ENCODE results near the gene CELF3.
A peak's percentile ranks its signal among the peaks of the same experiment; 100 is the strongest.

Gene CELF3

GRCh38 chr1:151716771-151717631, at the start of gene CELF3:
Gene CELF3 (minus strand): TSS chr1:151716803. CDS start chr1:151716020, 783 bp downstream.
- POLR2A ChIA-PET = interaction anchor here (0.6 kb wide), 1 partner anchor 42 kb away, joined by 3 read pairs; no protein-coding TSS in a partner anchor
- DNase-seq (ENCODE audit: extremely low spot score) = peak; percentile 72
- TF ChIP-seq ARNT (IDR thresholded peaks at IDR 0.05) (no peak), L3MBTL2 (conservative IDR thresholded peaks at IDR 0.05) (no peak), PKNOX1 (IDR thresholded peaks at IDR 0.05) (peak; percentile 51), TARDBP (IDR thresholded peaks at IDR 0.05) (no peak), SUZ12 (IDR thresholded peaks at IDR 0.05) (no peak), SP1 (IDR thresholded peaks at IDR 0.05) (no peak), FOXA1 (IDR thresholded peaks at IDR 0.05) (no peak), LEF1 (IDR thresholded peaks at IDR 0.05; ENCODE audit: borderline replicate concordance) (no peak), CTBP1 (IDR thresholded peaks at IDR 0.05; ENCODE audit: borderline replicate concordance) (peak; percentile 68), HDGF (IDR thresholded peaks at IDR 0.05; ENCODE audit: borderline replicate concordance) (no peak), FOXM1 (IDR thresholded peaks at IDR 0.05; ENCODE audit: borderline replicate concordance) (peak; percentile 73; the same call in 1 of the 2 replicates)
- CTCF ChIA-PET = interaction anchor here (0.6 to 1.1 kb wide), 2 partner anchors 17 to 119 kb away, joined by 3 to 8 read pairs; no protein-coding TSS in a partner anchor

GRCh38 chr1:151763990-151764389, 47.4 kb upstream of the CELF3 start:
- ChIA-PET CTCF (no interaction called here), POLR2A (interaction anchor here (0.7 to 1.9 kb wide), 8 partner anchors 9 to 91 kb away, joined by 3 to 16 read pairs (median 4); no protein-coding TSS in a partner anchor)
- TF ChIP-seq HDGF (IDR thresholded peaks at IDR 0.05; ENCODE audit: borderline replicate concordance) = no peak
- TF ChIP-seq BHLHE40 (IDR thresholded peaks at IDR 0.05; ENCODE audit: borderline replicate concordance) = no peak

GRCh38 chr1:151762941-151763921, 46.6 kb upstream of the CELF3 start, which contains the start of gene MRPL9:
Gene MRPL9 (minus strand): TSS chr1:151763496. CDS start chr1:151763479, 17 bp downstream.
- ChIA-PET CTCF (interaction anchor here (0.6 kb wide), 1 partner anchor 233 kb away, joined by 5 read pairs; no protein-coding TSS in a partner anchor), POLR2A (interaction anchor here (0.7 to 1.9 kb wide), 20 partner anchors 9 to 574 kb away, joined by 3 to 16 read pairs (median 4); partner anchors contain the start of genes THEM4 and VPS72)
- TF ChIP-seq ELF4 (IDR thresholded peaks at IDR 0.05) = peak; percentile 49; the same call in 1 of the 2 replicates
- no peak for TF ChIP-seq BHLHE40 (IDR thresholded peaks at IDR 0.05; ENCODE audit: borderline replicate concordance)
- peak; percentile 46; the same call in 1 of the 2 replicates for TF ChIP-seq NFRKB (IDR thresholded peaks at IDR 0.05)
- DNase-seq (ENCODE audit: extremely low spot score) = peak; percentile 96

More at GRCh38 chr1:151763990-151764389, 47.4 kb upstream of the CELF3 start:
- DNase-seq (ENCODE audit: extremely low spot score) = no peak

- DNase-seq (ENCODE audit: extremely low spot score) = no peak
- ChIA-PET CTCF (interaction anchor here (0.7 to 1.0 kb wide), 2 partner anchors 67 to 420 kb away, joined by 3 to 4 read pairs; no protein-coding TSS in a partner anchor), POLR2A (no interaction called here)
- TF ChIP-seq ZNF384 (IDR thresholded peaks at IDR 0.05) (no peak), SP1 (IDR thresholded peaks at IDR 0.05) (no peak), LEF1 (IDR thresholded peaks at IDR 0.05; ENCODE audit: borderline replicate concordance) (no peak), CTBP1 (IDR thresholded peaks at IDR 0.05; ENCODE audit: borderline replicate concordance) (no peak), FOXM1 (IDR thresholded peaks at IDR 0.05; ENCODE audit: borderline replicate concordance) (no peak), SUZ12 (IDR thresholded peaks at IDR 0.05) (no peak), ELF4 (IDR thresholded peaks at IDR 0.05) (no peak), NFRKB (IDR thresholded peaks at IDR 0.05) (no peak), FOXK2 (IDR thresholded peaks at IDR 0.05) (no peak), PKNOX1 (IDR thresholded peaks at IDR 0.05) (no peak), L3MBTL2 (conservative IDR thresholded peaks at IDR 0.05) (no peak), ARNT (IDR thresholded peaks at IDR 0.05) (no peak), BHLHE40 (IDR thresholded peaks at IDR 0.05; ENCODE audit: borderline replicate concordance) (no peak)
These were observed 44.2 kb upstream of the CELF3 start for GRCh38 chr1:151760597-151761385.

- CTCF ChIA-PET = interaction anchor here (0.7 kb wide), 1 partner anchor 15 kb away, joined by 4 read pairs; no protein-coding TSS in a partner anchor
- POLR2A ChIA-PET = interaction anchor here (0.6 kb wide), 1 partner anchor 42 kb away, joined by 3 read pairs; no protein-coding TSS in a partner anchor
- no peak for TF ChIP-seq CTBP1 (IDR thresholded peaks at IDR 0.05; ENCODE audit: borderline replicate concordance)
- no peak for TF ChIP-seq ARNT (IDR thresholded peaks at IDR 0.05)
- TF ChIP-seq NFRKB (IDR thresholded peaks at IDR 0.05) = no peak
- no peak for TF ChIP-seq ELF4 (IDR thresholded peaks at IDR 0.05)
- TF ChIP-seq SP1 (IDR thresholded peaks at IDR 0.05) = no peak
- TF ChIP-seq LEF1 (IDR thresholded peaks at IDR 0.05; ENCODE audit: borderline replicate concordance) = no peak
- TF ChIP-seq ZNF384 (IDR thresholded peaks at IDR 0.05) = no peak
- TF ChIP-seq TARDBP (IDR thresholded peaks at IDR 0.05) = no peak
- TF ChIP-seq BHLHE40 (IDR thresholded peaks at IDR 0.05; ENCODE audit: borderline replicate concordance) = no peak
- TF ChIP-seq SUZ12 (IDR thresholded peaks at IDR 0.05) = no peak
- TF ChIP-seq HDGF (IDR thresholded peaks at IDR 0.05; ENCODE audit: borderline replicate concordance) = no peak
- TF ChIP-seq FOXM1 (IDR thresholded peaks at IDR 0.05; ENCODE audit: borderline replicate concordance) = no peak
- no peak for TF ChIP-seq FOXA1 (IDR thresholded peaks at IDR 0.05)
- TF ChIP-seq PKNOX1 (IDR thresholded peaks at IDR 0.05) = no peak
- TF ChIP-seq FOXK2 (IDR thresholded peaks at IDR 0.05) = no peak
- no peak for TF ChIP-seq L3MBTL2 (conservative IDR thresholded peaks at IDR 0.05)
- no peak for DNase-seq (ENCODE audit: extremely low spot score)
These were observed 42.6 kb upstream of the CELF3 start for GRCh38 chr1:151759241-151759640.
